Suprapubic skin (tissue), 4 donors: ENCODE results near the gene AP4E1. TPM values are rescaled to one million over a fixed set of nuclear protein-coding genes. Genes with fewer than 3 reads are reported as not detected.

Experiments used
- DNase-seq, 2 donors: peaks; one replicate each; pipeline ENCODE4 v3.0.0-alpha.2; 2019; ENCODE audit warnings: low spot score in 2 of 2
- H3K27ac ChIP-seq: fragments of 200-600 bp; sonication (generic); one replicate; pipeline ENCODE4 v1.5.1; 2019
- H3K27me3 ChIP-seq: fragments of 200-600 bp; sonication (generic); one replicate; pipeline ENCODE4 v1.5.1; 2019
- H3K36me3 ChIP-seq: fragments of 200-600 bp; sonication (generic); one replicate; pipeline ENCODE4 v1.5.1; 2019
- H3K4me1 ChIP-seq: fragments of 200-600 bp; sonication (generic); one replicate; pipeline ENCODE4 v1.5.1; 2019
- H3K4me3 ChIP-seq: fragments of 200-600 bp; sonication (generic); one replicate; pipeline ENCODE4 v1.5.1; 2019; ENCODE audit warnings: mild to moderate bottlenecking
- H3K9me3 ChIP-seq: fragments of 200-600 bp; sonication (generic); one replicate; pipeline ENCODE4 v1.5.1; 2019
- EP300 ChIP-seq: sonication (generic); formaldehyde crosslinking; IDR thresholded peaks from one replicate; pipeline ENCODE4 v1.6.1; 2017; ENCODE audit warnings: antibody characterized with exemption
- POLR2A ChIP-seq, 2 donors: fragments of 450-650 bp; IDR thresholded peaks; one replicate each; pipeline ENCODE4 v1.6.1; 2017; ENCODE audit warnings: antibody characterized with exemption in 2 of 2, mild to moderate bottlenecking in 2 of 2, moderate library complexity in 2 of 2
- POLR2AphosphoS5 ChIP-seq, 3 donors: sonication (generic); formaldehyde crosslinking; IDR thresholded peaks; one replicate each; pipeline ENCODE4 v1.6.1; 2017; ENCODE audit warnings: antibody characterized with exemption in 3 of 3
- WGBS: methylation state at CpG from one replicate; pipeline ENCODE4 v1.1.5; 2018; 5-methylcytosine and 5-hydroxymethylcytosine counted together
- total RNA-seq, 4 donors: library from RNA; depleted of rRNA; stranded (reverse); fragments of >200 nt; gene quantifications; one replicate each; pipeline ENCODE4 v1.1.0, GENCODE V29; 2016
- TF ChIP-seq, protein P1 (sequence below), 2 donors: fragments of 200-600 bp in 1 of 2; fragments of 450-650 bp in 1 of 2; sonication (generic) in 1 of 2; IDR thresholded peaks; one replicate each; pipeline ENCODE4 v1.5.1; 2016 to 2019; ENCODE audit warnings: antibody characterized with exemption in 2 of 2, mild to moderate bottlenecking in 1 of 2, moderate library complexity in 1 of 2

AP4E1 gene
- total RNA-seq, 4 donors from 2014 or later, result 12.7 to 18.7 (median 13.0) TPM

DNA sequence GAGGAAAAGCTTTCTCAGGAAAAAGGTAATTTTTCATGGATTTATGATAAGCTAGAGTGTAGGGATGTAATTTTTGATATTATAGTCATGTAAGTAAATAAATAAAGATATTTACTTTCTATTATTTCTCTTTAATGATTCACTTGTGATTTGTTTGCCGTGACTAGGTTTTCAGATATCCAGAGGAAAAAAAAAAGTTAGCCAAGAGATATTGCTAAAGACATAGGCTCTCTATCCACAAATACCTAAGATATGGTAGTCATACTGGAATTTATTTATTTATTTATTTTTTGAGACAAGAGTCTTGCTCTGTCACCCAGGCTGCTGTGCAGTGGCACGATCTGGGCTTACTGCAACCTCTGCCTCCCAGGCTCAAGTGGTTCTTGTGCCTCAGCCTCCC is 59.9 kb downstream of the AP4E1 start:
- Histone ChIP-seq H3K27ac (no peak overlapping the region), H3K27me3 (no peaks in the 10 kb centered on the region), H3K4me1 (no peaks in the 10 kb centered on the region), H3K36me3 (peaks cover 51% of the 10 kb centered on the region), H3K4me3 (no peak overlapping the region), H3K9me3 (peaks cover 22% of the 10 kb centered on the region)
- DNase-seq, result no peak
- TF ChIP-seq EP300 (no peak), POLR2A (IDR thresholded peaks at IDR 0.05) (no peak), POLR2AphosphoS5 (IDR thresholded peaks at IDR 0.05) (no peak)
- TF ChIP-seq, protein P1, sequence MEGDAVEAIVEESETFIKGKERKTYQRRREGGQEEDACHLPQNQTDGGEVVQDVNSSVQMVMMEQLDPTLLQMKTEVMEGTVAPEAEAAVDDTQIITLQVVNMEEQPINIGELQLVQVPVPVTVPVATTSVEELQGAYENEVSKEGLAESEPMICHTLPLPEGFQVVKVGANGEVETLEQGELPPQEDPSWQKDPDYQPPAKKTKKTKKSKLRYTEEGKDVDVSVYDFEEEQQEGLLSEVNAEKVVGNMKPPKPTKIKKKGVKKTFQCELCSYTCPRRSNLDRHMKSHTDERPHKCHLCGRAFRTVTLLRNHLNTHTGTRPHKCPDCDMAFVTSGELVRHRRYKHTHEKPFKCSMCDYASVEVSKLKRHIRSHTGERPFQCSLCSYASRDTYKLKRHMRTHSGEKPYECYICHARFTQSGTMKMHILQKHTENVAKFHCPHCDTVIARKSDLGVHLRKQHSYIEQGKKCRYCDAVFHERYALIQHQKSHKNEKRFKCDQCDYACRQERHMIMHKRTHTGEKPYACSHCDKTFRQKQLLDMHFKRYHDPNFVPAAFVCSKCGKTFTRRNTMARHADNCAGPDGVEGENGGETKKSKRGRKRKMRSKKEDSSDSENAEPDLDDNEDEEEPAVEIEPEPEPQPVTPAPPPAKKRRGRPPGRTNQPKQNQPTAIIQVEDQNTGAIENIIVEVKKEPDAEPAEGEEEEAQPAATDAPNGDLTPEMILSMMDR (IDR thresholded peaks at IDR 0.05), result no peak
- 90% methylated on average over 2 of the region's 2 CpGs for WGBS

DNA sequence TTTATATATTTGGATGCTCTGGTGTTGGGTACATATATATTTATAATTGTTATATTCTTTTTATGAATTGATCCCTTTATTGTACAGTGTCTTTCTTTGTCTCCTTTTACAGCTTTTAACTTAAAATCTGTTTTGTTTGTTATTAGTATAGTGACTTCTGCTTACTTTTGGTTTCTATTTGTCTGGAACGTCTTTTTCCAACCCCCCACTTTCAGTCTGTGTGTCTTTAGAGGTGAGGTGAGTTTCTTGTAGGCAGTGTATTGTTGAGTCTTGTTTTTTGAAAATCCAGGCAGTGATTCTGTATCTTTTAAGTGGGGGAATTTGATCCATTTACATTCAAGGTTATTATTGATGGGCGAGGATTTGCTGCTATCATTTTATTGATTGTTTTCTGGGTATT is 62.0 kb downstream of the AP4E1 start:
- H3K27me3 ChIP-seq, result no peaks in the 10 kb centered on the region
- no peak overlapping the region for H3K4me3 ChIP-seq
- no peak overlapping the region for H3K27ac ChIP-seq
- peaks cover 10% of the 10 kb centered on the region for H3K9me3 ChIP-seq
- WGBS, result 92% methylated on average over 2 of the region's 2 CpGs
- DNase-seq, result no peak
- TF ChIP-seq EP300 (no peak), POLR2AphosphoS5 (IDR thresholded peaks at IDR 0.05) (no peak), POLR2A (IDR thresholded peaks at IDR 0.05) (no peak)
- TF ChIP-seq, protein P1 (IDR thresholded peaks at IDR 0.05), result no peak
- no peaks in the 10 kb centered on the region for H3K4me1 ChIP-seq
- H3K36me3 ChIP-seq, result peaks cover 59% of the 10 kb centered on the region

GRCh38 chr15:50971115-50971514 is 62.6 kb downstream of the AP4E1 start:
- TF ChIP-seq POLR2A (IDR thresholded peaks at IDR 0.05) (no peak), POLR2AphosphoS5 (IDR thresholded peaks at IDR 0.05) (no peak), EP300 (no peak)
- TF ChIP-seq, protein P1 (IDR thresholded peaks at IDR 0.05), result no peak
- no peak for DNase-seq
- Histone ChIP-seq H3K36me3 (peaks cover 59% of the 10 kb centered on the region), H3K9me3 (peaks cover 10% of the 10 kb centered on the region), H3K27me3 (no peaks in the 10 kb centered on the region), H3K27ac (no peak overlapping the region), H3K4me3 (no peak overlapping the region), H3K4me1 (no peaks in the 10 kb centered on the region)

- no peak overlapping the region for H3K27ac ChIP-seq
- H3K9me3 ChIP-seq, result peaks cover 10% of the 10 kb centered on the region
- peaks cover 59% of the 10 kb centered on the region for H3K36me3 ChIP-seq
- no peaks in the 10 kb centered on the region for H3K27me3 ChIP-seq
- no peaks in the 10 kb centered on the region for H3K4me1 ChIP-seq
- TF ChIP-seq EP300 (no peak), POLR2AphosphoS5 (IDR thresholded peaks at IDR 0.05) (no peak)
- TF ChIP-seq, protein P1 (IDR thresholded peaks at IDR 0.05), result no peak
- H3K4me3 ChIP-seq, result no peak overlapping the region
- DNase-seq, result no peak
Observed at GRCh38 chr15:50971542-50971941, 63.1 kb downstream of the AP4E1 start.

GRCh38 chr15:50973605-50974004 is 65.1 kb downstream of the AP4E1 start:
- peaks cover 5% of the 10 kb centered on the region for H3K4me1 ChIP-seq
- 72% methylated on average over 4 of the region's 4 CpGs for WGBS
- TF ChIP-seq EP300 (no peak), POLR2AphosphoS5 (IDR thresholded peaks at IDR 0.05) (no peak), POLR2A (IDR thresholded peaks at IDR 0.05) (no peak)
- TF ChIP-seq, protein P1 (IDR thresholded peaks at IDR 0.05), result no peak
- no peak overlapping the region for H3K27ac ChIP-seq
- H3K9me3 ChIP-seq, result peaks cover 10% of the 10 kb centered on the region
- H3K36me3 ChIP-seq, result peaks cover 52% of the 10 kb centered on the region
- H3K27me3 ChIP-seq, result no peaks in the 10 kb centered on the region
- no peak for DNase-seq
- H3K4me3 ChIP-seq, result no peak overlapping the region
